Testis (tissue), 2 donors: ENCODE results near the gene IGSF21.

ENCODE experiments used
- CTCF ChIP-seq, 3 experiments: fragments of 450-650 bp in 2 of 3; fragments of 200-600 bp in 1 of 3; sonication (generic) in 1 of 3; IDR thresholded peaks; one replicate each; pipeline ENCODE4 v1.5.1; 2016 to 2019; ENCODE audit warnings: antibody characterized with exemption in 3 of 3, mild to moderate bottlenecking in 2 of 3, moderate library complexity in 1 of 3
- POLR2A ChIP-seq: fragments of 450-650 bp; IDR thresholded peaks from one replicate; pipeline ENCODE4 v1.6.1; 2017; ENCODE audit warnings: antibody characterized with exemption, mild to moderate bottlenecking, moderate library complexity

- TF ChIP-seq CTCF (IDR thresholded peaks at IDR 0.05) (no peak), POLR2A (no peak)
Observed at GRCh38 chr1:18411820-18412641, 304.4 kb downstream of the IGSF21 start.
